Thoracic aorta (tissue), 2 donors: Measurements from ENCODE around the gene LRRC36. TPM values are rescaled to one million over a fixed set of nuclear protein-coding genes. Genes with fewer than 3 reads are reported as not detected.

Experiments
- ATAC-seq: fragments of 150-250 bp; one replicate; pipeline ENCODE4 v1.8.0; 2017; ENCODE audit warnings: low read depth; ENCODE audit not compliant: insufficient number of reproducible peaks, low FRiP score
- DNase-seq: peaks from one replicate; pipeline ENCODE4 v3.0.0-alpha.2; 2020; ENCODE audit warnings: low spot score
- H3K27ac ChIP-seq, 2 donors: fragments of 200-600 bp; sonication (generic); 1 replicate in 1 of 2; 2 replicates in 1 of 2; pipeline ENCODE4 v1.5.1; 2016; ENCODE audit warnings: mild to moderate bottlenecking in 2 of 2, moderate library complexity in 2 of 2
- H3K27me3 ChIP-seq: fragments of 200-600 bp; sonication (generic); replicated peaks from 2 replicates; pipeline ENCODE4 v1.6.0; 2016; ENCODE audit warnings: mild to moderate bottlenecking; ENCODE audit not compliant: insufficient read depth
- H3K36me3 ChIP-seq: fragments of 200-600 bp; sonication (generic); one replicate; pipeline ENCODE4 v1.5.1; 2016
- H3K4me1 ChIP-seq, 2 donors: fragments of 200-600 bp; sonication (generic); 1 replicate in 1 of 2; 2 replicates in 1 of 2; pipeline versions ENCODE4 v1.5.1 to v1.6.0; 2016; ENCODE audit warnings: low read depth in 2 of 2, mild to moderate bottlenecking in 1 of 2; ENCODE audit not compliant: control insufficient read depth in 1 of 2
- H3K4me3 ChIP-seq: fragments of 200-600 bp; sonication (generic); 2 replicates; pipeline ENCODE4 v1.5.1; 2016; ENCODE audit warnings: mild to moderate bottlenecking
- H3K9me3 ChIP-seq: fragments of 200-600 bp; sonication (generic); 2 replicates; pipeline ENCODE4 v1.5.1; 2016
- CTCF ChIP-seq: fragments of 200-600 bp; sonication (generic); IDR thresholded peaks from one replicate; pipeline ENCODE4 v1.5.1; 2019; ENCODE audit warnings: antibody characterized with exemption
- total RNA-seq, 2 donors: library from RNA; depleted of rRNA; stranded (reverse); fragments of >200 nt; gene quantifications; one replicate each; pipeline versions ENCODE4 v1.1.0 to v1.2.3, GENCODE V29; 2016

LRRC36 gene
- total RNA-seq, 2 donors from 2014 or later, result not detected

GRCh38 chr16:67406111-67406971 lies 79.7 kb downstream of the LRRC36 start:
- Histone ChIP-seq H3K36me3 (no peaks in the 10 kb centered on the region), H3K27ac (no peak overlapping the region), H3K9me3 (no peaks in the 10 kb centered on the region), H3K4me3 (no peak overlapping the region), H3K27me3 (no peaks in the 10 kb centered on the region), H3K4me1 (no peaks in the 10 kb centered on the region)
- TF ChIP-seq CTCF, result no peak
- DNase-seq, result no peak
- ATAC-seq, result no peak

GRCh38 chr16:67407176-67407787 lies 80.7 kb downstream of the LRRC36 start:
- Histone ChIP-seq H3K9me3 (no peaks in the 10 kb centered on the region), H3K27ac (no peak overlapping the region), H3K36me3 (no peaks in the 10 kb centered on the region), H3K4me1 (no peaks in the 10 kb centered on the region), H3K27me3 (no peaks in the 10 kb centered on the region), H3K4me3 (no peak overlapping the region)
- DNase-seq (no peak), ATAC-seq (no peak)
- no peak for TF ChIP-seq CTCF

GRCh38 chr16:67407788-67408452 lies 81.3 kb downstream of the LRRC36 start:
- Histone ChIP-seq H3K27ac (no peak overlapping the region), H3K4me3 (no peak overlapping the region), H3K27me3 (no peaks in the 10 kb centered on the region), H3K9me3 (no peaks in the 10 kb centered on the region), H3K36me3 (no peaks in the 10 kb centered on the region), H3K4me1 (no peaks in the 10 kb centered on the region)
- ATAC-seq, result no peak
- no peak for DNase-seq
- no peak for TF ChIP-seq CTCF

GRCh38 chr16:67409631-67410030 lies 83.0 kb downstream of the LRRC36 start:
- DNase-seq (no peak), ATAC-seq (no peak)
- H3K4me3 ChIP-seq, result no peak overlapping the region
- H3K27ac ChIP-seq, result no peak overlapping the region
- H3K9me3 ChIP-seq, result no peaks in the 10 kb centered on the region
- no peaks in the 10 kb centered on the region for H3K36me3 ChIP-seq
- H3K4me1 ChIP-seq, result no peaks in the 10 kb centered on the region
- no peak for TF ChIP-seq CTCF
- H3K27me3 ChIP-seq, result no peaks in the 10 kb centered on the region

- Histone ChIP-seq H3K27ac (no peak overlapping the region), H3K27me3 (no peaks in the 10 kb centered on the region), H3K36me3 (no peaks in the 10 kb centered on the region), H3K4me3 (no peak overlapping the region), H3K4me1 (peaks cover 0 to 10% of the 10 kb centered on the region in 2 donors), H3K9me3 (no peaks in the 10 kb centered on the region)
- ATAC-seq (no peak), DNase-seq (no peak)
- no peak for TF ChIP-seq CTCF
Observed at GRCh38 chr16:67411339-67411738, 84.7 kb downstream of the LRRC36 start.
